Ishikawa (cell line): ENCODE data around the gene KHDRBS2.

Experiments
- CEBPB ChIP-seq: IDR thresholded peaks from 2 replicates; pipeline ENCODE4 v1.6.1; 2012
- CREB1 ChIP-seq: IDR thresholded peaks from 2 replicates; pipeline ENCODE4 v1.6.1; 2012; ENCODE audit warnings: low read depth
- EGR1 ChIP-seq: IDR thresholded peaks from 2 replicates; pipeline ENCODE4 v1.6.1; 2012
- EP300 ChIP-seq: IDR thresholded peaks from 2 replicates; pipeline ENCODE4 v1.6.1; 2012; ENCODE audit warnings: borderline replicate concordance
- FOXM1 ChIP-seq: IDR thresholded peaks from 2 replicates; pipeline ENCODE4 v1.6.1; 2012; ENCODE audit warnings: low read depth, borderline replicate concordance
- NFIC ChIP-seq: IDR thresholded peaks from 2 replicates; pipeline ENCODE4 v1.6.1; 2012
- RAD21 ChIP-seq: IDR thresholded peaks from 2 replicates; pipeline ENCODE4 v1.6.1; 2012; ENCODE audit warnings: low read depth
- TAF1 ChIP-seq: IDR thresholded peaks from 2 replicates; pipeline ENCODE4 v1.6.1; 2012; ENCODE audit warnings: low read depth, mild to moderate bottlenecking
- TCF12 ChIP-seq: IDR thresholded peaks from 2 replicates; pipeline ENCODE4 v1.6.1; 2012; ENCODE audit warnings: low read depth
- TEAD4 ChIP-seq: IDR thresholded peaks from 2 replicates; pipeline ENCODE4 v1.6.1; 2012
- YY1 ChIP-seq: IDR thresholded peaks from 2 replicates; pipeline ENCODE4 v1.6.1; 2012; ENCODE audit warnings: low read depth
- ZBTB7A ChIP-seq: IDR thresholded peaks from 2 replicates; pipeline ENCODE4 v1.6.1; 2012; ENCODE audit warnings: low read depth
- TF ChIP-seq, protein P1 (sequence below): IDR thresholded peaks from 2 replicates; pipeline ENCODE4 v1.6.1; 2012
- TF ChIP-seq, protein P2 (sequence below): IDR thresholded peaks from 2 replicates; pipeline ENCODE4 v1.6.1; 2012
- TF ChIP-seq, protein P3 (sequence below): IDR thresholded peaks from 2 replicates; pipeline ENCODE4 v1.6.1; 2012; ENCODE audit warnings: low read depth, mild to moderate bottlenecking

The KHDRBS2 gene

DNA sequence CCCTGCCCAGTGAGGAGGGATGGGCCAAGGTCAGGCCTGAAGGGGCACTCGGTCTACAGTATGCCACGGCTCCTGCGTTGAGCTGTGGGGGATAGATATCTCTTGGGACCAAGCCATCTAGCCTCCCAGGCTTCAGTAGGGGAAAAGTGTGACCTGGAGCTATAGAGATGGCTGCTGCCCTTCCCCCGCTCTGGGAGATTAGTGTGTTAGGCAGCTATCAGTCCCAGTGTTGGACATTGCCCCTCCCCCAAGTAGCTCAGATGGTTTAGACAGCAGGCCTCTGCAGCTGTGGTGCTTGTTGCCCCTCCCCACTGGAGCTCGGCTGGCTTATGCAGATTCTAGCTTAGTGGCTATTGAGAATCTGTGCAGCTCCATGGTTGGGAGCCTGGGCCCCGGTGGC lies 56.8 kb downstream of the KHDRBS2 start:
- TF ChIP-seq YY1 (no peak), CREB1 (no peak), EGR1 (no peak), CEBPB (no peak), TCF12 (no peak)
- TF ChIP-seq, protein P1, sequence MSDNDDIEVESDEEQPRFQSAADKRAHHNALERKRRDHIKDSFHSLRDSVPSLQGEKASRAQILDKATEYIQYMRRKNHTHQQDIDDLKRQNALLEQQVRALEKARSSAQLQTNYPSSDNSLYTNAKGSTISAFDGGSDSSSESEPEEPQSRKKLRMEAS, result no peak

DNA sequence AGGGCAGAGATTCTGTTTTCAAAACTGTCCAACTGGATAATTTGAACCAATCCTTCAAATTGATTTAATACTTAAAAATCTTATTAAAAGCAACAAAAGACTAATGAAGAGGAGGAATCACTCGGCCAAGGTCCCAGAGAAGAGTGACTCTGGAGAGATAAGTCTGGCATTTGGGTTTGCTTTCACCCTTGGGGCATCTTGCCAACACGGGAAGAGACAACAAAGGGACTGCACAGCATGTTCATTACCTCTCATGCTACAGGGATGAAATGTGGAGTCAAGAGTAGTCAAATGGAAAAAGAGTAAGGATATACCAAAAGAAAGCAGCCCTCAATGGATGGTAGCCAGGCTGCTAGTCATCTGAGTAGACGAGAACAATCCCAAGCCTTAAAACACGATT lies 68.2 kb downstream of the KHDRBS2 start:
- TF ChIP-seq, protein P1, result no peak
- peak; percentile 19; the same call in 1 of the 2 replicates for TF ChIP-seq NFIC

DNA sequence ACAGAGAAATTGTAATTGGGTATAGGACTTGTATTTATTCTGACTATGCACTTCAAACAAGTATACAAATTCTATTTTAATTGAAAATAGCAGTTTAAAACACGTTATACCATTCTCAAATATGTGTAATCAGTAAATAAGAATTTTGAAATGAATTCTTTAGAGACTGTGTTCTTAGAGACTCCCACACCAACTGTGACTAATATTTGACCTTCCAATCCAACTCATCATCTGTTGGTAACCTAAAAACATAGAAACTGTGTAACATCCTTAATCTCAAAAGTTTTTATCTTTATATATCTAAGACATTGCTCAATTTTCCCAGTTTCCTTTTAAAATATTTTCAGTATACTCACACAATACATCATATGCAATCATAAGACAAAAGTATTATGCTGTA lies 83.9 kb downstream of the KHDRBS2 start:
- TF ChIP-seq TEAD4 (no peak), TCF12 (no peak), NFIC (no peak), EGR1 (no peak)
- TF ChIP-seq, protein P2, sequence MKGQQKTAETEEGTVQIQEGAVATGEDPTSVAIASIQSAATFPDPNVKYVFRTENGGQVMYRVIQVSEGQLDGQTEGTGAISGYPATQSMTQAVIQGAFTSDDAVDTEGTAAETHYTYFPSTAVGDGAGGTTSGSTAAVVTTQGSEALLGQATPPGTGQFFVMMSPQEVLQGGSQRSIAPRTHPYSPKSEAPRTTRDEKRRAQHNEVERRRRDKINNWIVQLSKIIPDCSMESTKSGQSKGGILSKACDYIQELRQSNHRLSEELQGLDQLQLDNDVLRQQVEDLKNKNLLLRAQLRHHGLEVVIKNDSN, result no peak
- TF ChIP-seq, protein P1, result no peak
- TF ChIP-seq, protein P3, sequence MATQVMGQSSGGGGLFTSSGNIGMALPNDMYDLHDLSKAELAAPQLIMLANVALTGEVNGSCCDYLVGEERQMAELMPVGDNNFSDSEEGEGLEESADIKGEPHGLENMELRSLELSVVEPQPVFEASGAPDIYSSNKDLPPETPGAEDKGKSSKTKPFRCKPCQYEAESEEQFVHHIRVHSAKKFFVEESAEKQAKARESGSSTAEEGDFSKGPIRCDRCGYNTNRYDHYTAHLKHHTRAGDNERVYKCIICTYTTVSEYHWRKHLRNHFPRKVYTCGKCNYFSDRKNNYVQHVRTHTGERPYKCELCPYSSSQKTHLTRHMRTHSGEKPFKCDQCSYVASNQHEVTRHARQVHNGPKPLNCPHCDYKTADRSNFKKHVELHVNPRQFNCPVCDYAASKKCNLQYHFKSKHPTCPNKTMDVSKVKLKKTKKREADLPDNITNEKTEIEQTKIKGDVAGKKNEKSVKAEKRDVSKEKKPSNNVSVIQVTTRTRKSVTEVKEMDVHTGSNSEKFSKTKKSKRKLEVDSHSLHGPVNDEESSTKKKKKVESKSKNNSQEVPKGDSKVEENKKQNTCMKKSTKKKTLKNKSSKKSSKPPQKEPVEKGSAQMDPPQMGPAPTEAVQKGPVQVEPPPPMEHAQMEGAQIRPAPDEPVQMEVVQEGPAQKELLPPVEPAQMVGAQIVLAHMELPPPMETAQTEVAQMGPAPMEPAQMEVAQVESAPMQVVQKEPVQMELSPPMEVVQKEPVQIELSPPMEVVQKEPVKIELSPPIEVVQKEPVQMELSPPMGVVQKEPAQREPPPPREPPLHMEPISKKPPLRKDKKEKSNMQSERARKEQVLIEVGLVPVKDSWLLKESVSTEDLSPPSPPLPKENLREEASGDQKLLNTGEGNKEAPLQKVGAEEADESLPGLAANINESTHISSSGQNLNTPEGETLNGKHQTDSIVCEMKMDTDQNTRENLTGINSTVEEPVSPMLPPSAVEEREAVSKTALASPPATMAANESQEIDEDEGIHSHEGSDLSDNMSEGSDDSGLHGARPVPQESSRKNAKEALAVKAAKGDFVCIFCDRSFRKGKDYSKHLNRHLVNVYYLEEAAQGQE, result no peak

DNA sequence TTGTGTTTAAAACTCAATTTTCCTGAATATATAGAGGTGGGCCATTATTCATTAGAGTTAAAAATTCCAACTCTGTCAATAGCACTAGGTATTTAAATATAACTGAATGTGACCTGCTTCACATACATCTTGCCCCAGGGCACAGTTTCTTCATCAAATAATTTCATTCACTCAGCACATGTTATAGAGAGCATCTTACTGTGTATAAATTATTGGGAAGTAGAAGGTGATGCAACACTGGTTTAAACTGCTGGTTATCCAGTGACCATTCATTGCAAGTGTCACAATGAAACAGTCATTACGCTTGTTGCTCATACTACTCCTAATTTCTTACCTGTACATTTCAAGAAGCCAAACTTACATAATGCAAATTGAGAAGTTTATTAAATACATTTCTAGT lies 93.4 kb downstream of the KHDRBS2 start:
- TF ChIP-seq, protein P1, result no peak
- TF ChIP-seq, protein P2, result no peak
- TF ChIP-seq FOXM1 (no peak), EGR1 (no peak), RAD21 (no peak), NFIC (no peak), YY1 (no peak), CREB1 (no peak)

DNA sequence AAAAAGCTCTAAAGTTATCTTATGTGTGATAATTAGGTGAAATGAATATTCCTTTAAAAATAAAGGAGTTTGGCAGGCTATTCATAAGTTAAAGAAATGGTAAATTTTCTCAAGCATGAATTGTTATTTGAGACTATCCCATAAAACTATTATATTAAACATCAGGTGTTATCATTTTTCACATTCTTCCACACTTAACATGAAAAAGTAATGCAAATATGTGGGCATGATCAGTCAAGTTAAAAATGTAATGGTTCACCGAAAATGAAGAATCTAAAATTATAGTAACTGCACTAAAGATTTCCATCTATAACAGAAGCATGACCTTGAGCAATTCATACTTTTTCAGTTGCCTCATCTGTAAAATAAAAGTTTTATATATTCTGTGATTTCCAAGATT lies 110.8 kb downstream of the KHDRBS2 start:
- TF ChIP-seq, protein P1, result no peak
- TF ChIP-seq FOXM1, result peak; percentile 62; the same call in 1 of the 2 replicates
- TF ChIP-seq EP300, result peak; percentile 57; the same call in 1 of the 2 replicates
- 0 out of 2 replicates have a peak, but pooled peaks have one; percentile 9 for TF ChIP-seq NFIC
- peak; percentile 83 for TF ChIP-seq TEAD4
- TF ChIP-seq ZBTB7A, result no peak
- TF ChIP-seq EGR1, result no peak
- TF ChIP-seq CREB1, result no peak
- TF ChIP-seq, protein P2, result no peak
- TF ChIP-seq, protein P3, result no peak
- TF ChIP-seq RAD21, result no peak
- TF ChIP-seq TAF1, result no peak

DNA sequence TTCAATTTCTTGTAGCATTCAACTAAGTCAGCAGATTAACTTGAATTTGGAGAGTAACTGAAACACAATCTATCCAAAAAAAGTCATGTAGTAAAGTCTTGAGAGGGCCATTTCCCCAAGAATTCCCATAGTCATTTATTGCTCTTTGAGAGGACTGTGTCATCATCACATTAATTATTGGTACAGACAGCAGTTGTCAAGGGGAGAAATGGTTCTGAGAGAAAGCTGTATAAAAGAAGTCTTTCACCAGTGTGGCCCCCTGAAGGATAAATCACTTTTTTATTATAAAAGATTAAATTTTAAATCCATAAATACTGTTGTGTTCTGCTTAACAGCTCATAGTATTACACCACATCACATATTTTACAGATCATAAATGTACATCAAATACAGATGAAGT lies 111.5 kb downstream of the KHDRBS2 start:
- TF ChIP-seq EP300, result no peak
- TF ChIP-seq CEBPB, result no peak
- TF ChIP-seq, protein P1, result no peak
- TF ChIP-seq TCF12, result no peak
- no peak for TF ChIP-seq CREB1
- no peak for TF ChIP-seq YY1
